Stimulated activated CD4-positive, alpha-beta T cell treated with anti-CD3 and anti-CD28 coated beads, Interleukin-12 subunit alpha, Interleukin-12 subunit beta, amount 100 ng/mL, for 4 hours (primary cell): ENCODE data around the gene SEPTIN1.
"Not testable (repeated sequence)": the region's sequence is repeated elsewhere in the genome, so short reads cannot be mapped to it uniquely, and the experiment has no call there.

Experiments
- DNase-seq: peaks from one replicate; pipeline ENCODE4 v3.0.0-alpha.2; 2020

Gene SEPTIN1

DNA sequence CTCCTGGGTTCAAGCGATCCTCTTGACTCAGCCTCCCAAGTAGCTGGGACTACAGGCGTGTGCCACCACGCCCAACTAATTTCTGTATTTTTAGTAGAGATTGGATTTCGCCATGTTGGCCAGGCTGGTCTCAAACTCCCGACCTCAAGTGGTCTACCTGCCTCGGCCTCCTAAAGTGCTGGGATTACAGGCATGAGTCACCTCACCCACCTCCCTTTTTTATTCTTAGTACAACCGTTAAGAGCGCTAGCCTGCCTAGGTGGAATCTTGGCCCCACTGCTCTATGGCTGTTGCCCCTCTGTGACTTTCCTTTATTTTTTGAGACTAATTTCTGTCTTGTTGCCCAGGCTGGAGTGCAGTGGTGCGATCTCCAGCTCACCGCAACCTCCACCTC is 44.4 kb downstream of the SEPTIN1 start:
- DNase-seq: not testable (repeated sequence)

DNA sequence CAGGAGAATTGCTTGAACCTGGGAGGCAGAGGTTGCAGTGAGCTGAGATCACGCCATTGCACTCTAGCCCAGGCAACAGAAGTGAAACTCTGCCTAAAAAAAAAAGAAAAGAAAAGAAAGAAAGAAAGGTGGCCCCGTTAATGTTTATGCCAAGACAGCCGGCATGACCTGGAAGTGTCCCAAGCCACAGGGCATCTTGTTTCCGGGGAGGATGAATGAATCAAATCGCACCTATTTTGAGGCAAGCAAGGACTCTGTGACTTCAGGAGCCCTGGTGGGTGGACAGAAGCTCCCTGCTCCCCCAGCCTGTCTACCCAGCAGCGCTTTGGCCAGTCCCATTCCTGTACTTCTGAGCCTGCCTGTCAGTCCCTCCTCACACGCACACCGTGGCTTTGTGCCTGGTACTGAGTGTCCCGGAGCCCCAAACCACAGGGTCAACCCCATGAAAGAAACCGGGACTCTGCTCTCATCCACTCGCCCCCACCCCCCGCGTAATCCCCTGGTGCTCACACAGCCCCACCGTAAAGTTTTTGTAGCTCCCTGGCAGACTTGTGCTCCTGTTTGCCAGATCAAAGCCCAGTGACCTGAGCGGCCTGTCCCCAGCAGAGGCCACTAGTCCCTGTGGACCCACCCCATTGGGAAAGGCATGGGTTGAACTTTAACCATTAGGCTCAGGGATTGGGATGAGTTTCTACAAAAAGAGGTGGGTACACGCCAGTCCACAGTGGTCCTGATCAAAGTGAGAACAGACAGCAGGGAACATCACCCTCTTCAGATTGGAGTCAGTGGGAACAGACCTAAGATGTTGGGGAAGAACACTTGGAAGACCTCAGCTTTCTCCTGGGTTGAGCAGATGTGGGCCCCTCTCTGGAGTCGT is 46.5 kb downstream of the SEPTIN1 start:
- DNase-seq: no peak

DNA sequence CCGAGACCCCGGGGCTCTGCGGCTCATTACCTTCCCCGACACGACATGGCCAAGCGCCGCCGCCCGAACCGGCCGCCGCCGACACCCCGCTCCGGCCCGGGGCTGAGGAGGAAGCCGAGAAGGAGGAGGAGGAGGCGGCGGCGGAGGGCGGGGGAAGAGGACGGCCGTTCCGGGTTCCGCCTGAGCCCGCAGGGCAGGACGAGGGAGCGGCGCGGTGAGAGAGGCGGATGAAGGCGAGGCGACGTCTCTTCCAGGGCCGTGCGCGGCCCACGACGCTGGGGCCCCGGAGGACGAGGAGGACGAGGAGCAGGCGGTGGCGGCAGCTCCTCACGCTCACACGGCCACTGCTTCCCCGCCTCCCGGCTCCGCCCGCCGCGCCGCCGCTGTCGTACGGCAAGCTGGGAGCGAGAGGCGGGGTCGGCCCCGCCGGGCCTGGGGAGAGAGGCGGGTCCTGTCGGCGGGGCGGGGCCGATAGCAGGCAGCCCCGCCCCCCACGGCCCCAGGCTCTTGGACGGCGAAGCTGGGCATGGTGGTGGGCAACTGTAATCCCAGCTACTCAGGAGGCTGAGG is 47.2 kb downstream of the SEPTIN1 start:
- DNase-seq: peak; percentile 81

GRCh38 chr16:30334473-30334989 is 47.8 kb downstream of the SEPTIN1 start:
- DNase-seq: peak; percentile 77
